GM23248 (cell line): Measurements from ENCODE around the gene ATP6V0C.
"Not testable (repeated sequence)": the region's sequence is repeated elsewhere in the genome, so short reads cannot be mapped to it uniquely, and the experiment has no call there.

Source experiments
- EZH2 ChIP-seq: fragments of 200-600 bp; sonication (generic); IDR thresholded peaks from 2 replicates; pipeline ENCODE4 v1.6.1; 2018; ENCODE audit warnings: antibody characterized with exemption, mild to moderate bottlenecking; ENCODE audit not compliant: insufficient read depth, poor library complexity, severe bottlenecking
- EZH2phosphoT487 ChIP-seq: fragments of 200-600 bp; sonication (generic); IDR thresholded peaks from 2 replicates; pipeline ENCODE4 v1.6.1; 2018; ENCODE audit warnings: antibody characterized with exemption, moderate library complexity, mild to moderate bottlenecking, low read depth; ENCODE audit not compliant: insufficient read depth

DNA sequence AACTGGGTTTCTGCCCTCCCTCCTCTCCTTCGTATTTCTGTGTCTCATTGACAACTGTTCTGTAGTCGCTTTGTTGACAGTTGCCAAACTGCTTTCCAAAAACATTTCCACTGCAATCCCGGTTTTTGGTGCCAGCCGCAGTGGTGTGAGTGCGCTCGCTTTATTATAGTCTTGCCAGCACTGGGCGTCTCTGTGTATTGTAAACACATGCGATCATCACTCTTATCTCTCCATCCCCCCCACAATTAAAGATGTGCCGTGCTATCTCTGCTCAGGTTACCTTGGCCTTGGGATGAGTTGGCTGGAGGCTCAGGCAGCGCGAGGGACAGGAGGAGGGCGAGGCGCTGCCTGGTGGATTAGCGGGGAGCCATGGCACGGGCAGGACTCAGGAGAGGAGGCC is 43.4 kb downstream of the ATP6V0C start:
- TF ChIP-seq EZH2phosphoT487, EZH2: not testable (repeated sequence)
